ENCODE data around the gene ZNF768.
"Not testable (repeated sequence)": the region's sequence is repeated elsewhere in the genome, so short reads cannot be mapped to it uniquely, and the experiment has no call there.

The ZNF768 gene

DNA sequence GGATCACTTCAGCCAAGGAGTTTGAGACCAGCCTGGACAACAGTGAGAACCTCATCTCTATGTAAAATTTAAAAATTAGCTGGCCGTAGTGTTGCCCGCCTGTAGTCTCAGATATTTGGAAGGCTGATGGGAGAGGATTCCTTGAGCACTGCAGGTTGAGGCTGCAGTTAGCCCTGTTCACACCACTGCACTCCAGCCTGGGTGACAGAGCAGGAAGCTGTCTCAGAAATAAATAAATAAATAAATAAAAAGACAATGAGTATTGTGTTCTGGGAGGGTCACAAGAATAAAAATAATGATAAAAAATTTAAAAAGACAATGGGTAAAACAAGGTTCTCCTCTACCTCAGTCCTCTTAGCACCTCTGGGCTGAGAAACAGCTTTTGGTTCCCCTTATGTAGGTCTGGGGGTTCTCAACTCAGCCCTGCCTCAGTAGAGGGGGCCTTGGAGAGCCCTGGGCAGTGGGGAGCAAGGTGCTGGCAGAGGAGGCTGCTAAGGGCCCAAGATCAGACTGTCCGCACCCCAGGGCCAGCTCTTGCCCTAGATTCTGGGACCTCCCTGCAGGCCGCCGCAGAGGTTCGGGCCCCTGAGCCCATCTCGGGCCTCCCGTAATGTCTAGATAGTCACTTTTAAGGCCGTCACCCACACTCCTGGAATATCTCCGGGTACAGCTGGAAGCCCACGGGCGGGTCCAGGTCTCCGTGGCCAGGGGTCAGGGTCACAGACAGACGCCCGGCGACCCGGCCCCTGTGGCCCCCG, 28.4 kb upstream of the ZNF768 start:
- DNase-seq (ENCODE audit: insufficient read length) (no peak), FAIRE-seq (no peak)
- TF ChIP-seq POLR2AphosphoS5 (IDR thresholded peaks at IDR 0.05; ENCODE audit: low read depth, low read length) (no peak), POLR2A (IDR thresholded peaks at IDR 0.05; ENCODE audit: low read depth, low read length) (no peak), TAF1 (IDR thresholded peaks at IDR 0.05; ENCODE audit: borderline replicate concordance, low read depth, low read length) (no peak)

DNA sequence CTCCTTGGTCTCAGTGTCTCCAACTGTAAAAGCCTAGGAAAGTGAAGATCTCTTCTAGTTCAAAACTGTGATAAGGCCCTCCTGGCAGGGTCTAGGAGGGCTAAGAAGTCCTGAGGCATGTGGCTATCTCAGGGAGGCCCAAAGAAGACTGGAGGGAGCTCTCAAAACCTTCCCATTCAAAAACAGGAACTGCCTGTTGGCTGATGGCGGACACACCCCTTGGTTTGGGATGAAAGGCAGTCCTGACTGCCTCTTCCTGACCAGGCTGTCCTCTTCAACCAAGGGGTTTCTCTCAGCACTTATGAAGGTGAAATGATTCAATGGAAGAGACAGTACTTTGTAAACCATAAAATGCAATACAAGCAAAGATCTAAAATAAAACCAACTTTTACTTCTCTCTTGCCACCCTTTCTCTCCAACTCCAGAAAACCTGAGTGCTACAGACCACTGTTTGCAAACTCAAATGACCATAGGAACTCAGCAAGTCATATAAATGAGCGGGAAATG, 27.1 kb upstream of the ZNF768 start:
- TF ChIP-seq POLR2A (IDR thresholded peaks at IDR 0.05; ENCODE audit: low read depth, low read length) (no peak), TAF1 (IDR thresholded peaks at IDR 0.05; ENCODE audit: borderline replicate concordance, low read depth, low read length) (no peak), POLR2AphosphoS5 (IDR thresholded peaks at IDR 0.05; ENCODE audit: low read depth, low read length) (no peak)
- DNase-seq (ENCODE audit: insufficient read length) (no peak), FAIRE-seq (no peak)

DNA sequence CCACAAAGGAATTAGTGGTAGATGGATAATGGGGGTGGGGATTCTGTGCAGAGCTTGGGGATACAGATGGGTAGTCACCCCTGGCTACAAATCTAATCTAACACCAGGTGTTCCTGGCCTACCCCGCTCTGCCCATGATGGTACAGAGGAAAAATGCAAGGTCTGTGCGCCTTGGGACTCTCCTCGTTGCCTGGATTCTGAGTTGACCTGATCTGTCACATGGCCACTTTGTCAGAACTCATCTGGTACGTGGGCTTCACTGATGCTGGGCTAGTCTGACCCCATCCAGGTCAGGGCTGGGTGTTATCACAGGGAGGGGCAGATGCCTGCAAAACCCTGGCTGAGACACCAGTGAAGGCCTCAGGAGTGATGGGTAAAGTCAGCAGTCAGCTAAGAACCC, 26.6 kb upstream of the ZNF768 start:
- TF ChIP-seq POLR2A (IDR thresholded peaks at IDR 0.05; ENCODE audit: low read depth, low read length): no peak
- TF ChIP-seq POLR2AphosphoS5 (IDR thresholded peaks at IDR 0.05; ENCODE audit: low read depth, low read length): no peak
- no peak for TF ChIP-seq TAF1 (IDR thresholded peaks at IDR 0.05; ENCODE audit: borderline replicate concordance, low read depth, low read length)
- no peak for FAIRE-seq

DNA sequence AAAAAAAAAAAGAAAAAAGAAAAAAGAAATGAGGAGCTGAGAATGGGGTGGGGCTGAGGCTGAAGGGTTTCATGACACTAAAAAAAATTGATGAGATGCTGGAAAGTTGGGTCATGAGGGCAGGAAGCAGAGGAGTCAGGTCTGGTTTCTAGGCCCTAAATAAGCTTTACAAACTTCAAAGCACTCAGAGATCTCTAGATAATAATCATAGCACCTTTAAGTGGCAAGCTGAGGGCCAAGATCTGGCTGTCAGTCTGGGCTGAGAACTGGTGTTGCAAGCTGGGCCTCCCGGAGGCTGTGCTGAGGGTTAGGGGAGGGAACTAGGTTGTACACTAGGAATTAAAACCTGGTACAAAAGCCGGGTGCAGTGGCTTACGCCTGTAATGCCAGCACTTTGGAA, 25.4 kb upstream of the ZNF768 start:
- no peak for FAIRE-seq
- no peak for TF ChIP-seq POLR2A (IDR thresholded peaks at IDR 0.05; ENCODE audit: low read depth, low read length)
- TF ChIP-seq TAF1 (IDR thresholded peaks at IDR 0.05; ENCODE audit: borderline replicate concordance, low read depth, low read length): no peak
- no peak for TF ChIP-seq POLR2AphosphoS5 (IDR thresholded peaks at IDR 0.05; ENCODE audit: low read depth, low read length)
- DNase-seq (ENCODE audit: insufficient read length): no peak

More for the DNA sequence above, 26.6 kb upstream of the ZNF768 start:
- no peak for DNase-seq (ENCODE audit: insufficient read length)

DNA sequence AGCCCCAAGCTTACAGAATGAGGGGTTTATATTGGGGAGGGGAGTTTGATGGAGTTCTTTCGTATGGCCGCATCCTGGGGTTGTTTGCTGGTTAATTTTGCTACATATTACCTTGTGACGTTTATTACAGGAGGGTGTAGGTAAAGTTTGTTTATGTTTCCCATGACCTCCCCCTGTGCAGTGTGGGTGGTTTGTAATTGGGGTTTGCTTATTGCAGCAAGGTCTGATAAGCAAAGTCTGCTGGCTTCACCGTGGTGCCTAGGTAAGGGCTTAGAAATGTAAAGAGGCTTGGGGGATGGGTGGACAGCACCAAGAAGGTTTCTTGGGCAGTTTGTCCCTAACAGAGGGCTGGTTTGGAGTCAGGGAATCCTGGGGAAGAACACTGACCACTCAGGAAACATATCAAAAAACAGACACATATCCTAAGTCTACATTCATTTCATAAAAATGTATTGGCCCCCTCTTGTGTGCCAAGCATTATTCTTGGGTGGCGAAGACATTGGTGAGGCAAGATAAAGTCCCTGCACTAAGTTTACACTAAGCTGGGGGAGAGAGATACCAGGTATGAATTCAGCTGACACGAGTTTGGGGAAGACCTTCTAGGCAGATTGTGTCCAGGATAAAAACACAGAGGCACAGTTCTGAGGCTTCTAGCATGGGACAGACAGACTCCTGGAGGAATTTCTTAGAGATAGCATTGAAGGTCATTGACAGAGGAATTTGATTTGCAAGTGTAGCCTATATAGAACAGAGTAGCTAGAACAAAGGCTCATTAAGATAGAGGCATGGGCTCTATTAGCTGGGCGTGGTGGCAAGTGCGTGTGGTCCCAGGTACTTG, 22.3 kb upstream of the ZNF768 start:
- DNase-seq (ENCODE audit: insufficient read length) (no peak), FAIRE-seq (no peak)
- TF ChIP-seq POLR2A (IDR thresholded peaks at IDR 0.05; ENCODE audit: low read depth, low read length) (no peak), TAF1 (IDR thresholded peaks at IDR 0.05; ENCODE audit: borderline replicate concordance, low read depth, low read length) (no peak), POLR2AphosphoS5 (IDR thresholded peaks at IDR 0.05; ENCODE audit: low read depth, low read length) (no peak)

DNA sequence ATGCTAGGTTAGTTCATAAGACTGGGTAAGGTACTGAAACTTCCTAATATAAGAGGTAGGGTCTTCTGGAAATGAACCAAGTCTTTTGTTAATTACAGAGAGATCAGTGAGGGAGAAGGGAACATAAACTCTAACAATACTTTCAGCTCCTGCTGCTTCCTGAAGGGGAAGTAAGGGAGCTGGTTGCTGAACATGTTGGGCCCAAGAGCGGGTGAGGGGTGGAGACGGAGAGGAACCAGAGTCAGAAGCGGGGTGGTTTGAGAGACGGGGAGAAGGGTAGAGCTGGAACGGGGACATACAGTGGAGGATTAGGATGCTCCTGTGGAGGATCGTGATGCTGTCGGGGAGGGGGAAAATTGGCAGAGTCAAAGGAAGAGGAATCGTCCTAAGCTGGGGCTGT, 19.7 kb upstream of the ZNF768 start:
- FAIRE-seq (no peak), DNase-seq (ENCODE audit: insufficient read length) (no peak)
- TF ChIP-seq POLR2AphosphoS5 (IDR thresholded peaks at IDR 0.05; ENCODE audit: low read depth, low read length) (no peak), POLR2A (IDR thresholded peaks at IDR 0.05; ENCODE audit: low read depth, low read length) (no peak), TAF1 (IDR thresholded peaks at IDR 0.05; ENCODE audit: borderline replicate concordance, low read depth, low read length) (no peak)

DNA sequence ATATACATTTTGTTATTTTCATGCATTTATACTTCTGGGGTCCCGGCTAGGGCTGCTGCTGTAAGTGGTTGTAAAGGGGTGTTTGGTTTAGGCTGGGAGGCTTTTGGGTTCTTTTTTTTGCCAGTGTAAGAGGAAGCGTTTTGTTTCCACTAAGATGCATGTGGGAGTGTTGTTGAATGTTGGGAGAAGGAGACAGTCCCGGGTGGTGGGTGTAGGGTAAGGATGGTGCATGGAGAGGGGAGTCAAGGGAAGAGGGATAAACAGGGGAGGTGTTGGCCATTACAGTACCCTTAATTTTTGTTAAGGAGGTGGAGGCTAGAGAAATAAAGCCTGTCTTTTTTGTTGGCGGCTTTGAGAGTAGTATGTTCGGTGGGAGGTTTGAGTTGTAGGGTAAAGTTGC, 16.7 kb upstream of the ZNF768 start:
- TF ChIP-seq TAF1 (IDR thresholded peaks at IDR 0.05; ENCODE audit: borderline replicate concordance, low read depth, low read length): no peak
- no peak for TF ChIP-seq POLR2AphosphoS5 (IDR thresholded peaks at IDR 0.05; ENCODE audit: low read depth, low read length)
- DNase-seq (ENCODE audit: insufficient read length) (no peak), FAIRE-seq (no peak)

DNA sequence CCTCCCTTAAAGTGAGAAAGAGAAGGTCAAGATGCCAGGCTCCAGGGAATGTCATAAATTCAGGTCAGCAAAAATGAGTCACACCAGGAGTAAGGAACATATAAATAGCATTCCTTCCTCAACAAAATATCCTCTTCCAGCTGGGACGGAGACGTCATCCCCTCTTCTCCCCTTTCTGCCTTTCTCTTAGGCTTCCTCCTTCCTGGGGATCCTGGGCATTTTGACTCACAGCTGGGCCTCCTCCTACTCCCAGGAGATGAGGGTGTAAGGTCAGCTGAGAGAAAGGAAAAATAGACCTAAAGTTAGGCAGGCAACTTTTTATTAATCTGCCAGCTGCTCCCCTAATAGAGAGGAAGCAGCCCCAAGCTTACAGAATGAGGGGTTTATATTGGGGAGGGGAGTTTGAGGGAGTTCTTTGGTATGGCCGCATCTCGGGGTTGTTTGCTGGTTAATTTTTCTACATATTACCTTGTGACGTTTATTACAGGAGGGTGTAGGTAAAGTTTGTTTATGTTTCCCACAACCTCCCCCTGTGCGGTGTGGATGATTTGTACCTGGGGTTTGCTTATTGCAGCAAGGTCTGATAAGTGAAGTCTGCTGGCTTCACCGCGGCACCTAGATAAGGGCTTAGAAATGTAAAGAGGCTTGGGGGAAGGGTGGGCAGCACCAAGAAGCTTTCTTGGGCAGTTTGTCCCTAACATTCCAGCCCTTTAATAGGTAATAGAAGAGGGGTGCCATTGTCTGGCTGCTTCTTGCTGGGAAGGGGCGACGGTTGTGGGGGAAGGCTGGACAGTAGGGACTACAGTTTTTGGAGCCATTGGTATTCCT, 15.3 kb upstream of the ZNF768 start:
- no peak for DNase-seq (ENCODE audit: insufficient read length)
- TF ChIP-seq TAF1 (IDR thresholded peaks at IDR 0.05; ENCODE audit: borderline replicate concordance, low read depth, low read length) (no peak), POLR2A (IDR thresholded peaks at IDR 0.05; ENCODE audit: low read depth, low read length) (no peak)
- no peak for FAIRE-seq

DNA sequence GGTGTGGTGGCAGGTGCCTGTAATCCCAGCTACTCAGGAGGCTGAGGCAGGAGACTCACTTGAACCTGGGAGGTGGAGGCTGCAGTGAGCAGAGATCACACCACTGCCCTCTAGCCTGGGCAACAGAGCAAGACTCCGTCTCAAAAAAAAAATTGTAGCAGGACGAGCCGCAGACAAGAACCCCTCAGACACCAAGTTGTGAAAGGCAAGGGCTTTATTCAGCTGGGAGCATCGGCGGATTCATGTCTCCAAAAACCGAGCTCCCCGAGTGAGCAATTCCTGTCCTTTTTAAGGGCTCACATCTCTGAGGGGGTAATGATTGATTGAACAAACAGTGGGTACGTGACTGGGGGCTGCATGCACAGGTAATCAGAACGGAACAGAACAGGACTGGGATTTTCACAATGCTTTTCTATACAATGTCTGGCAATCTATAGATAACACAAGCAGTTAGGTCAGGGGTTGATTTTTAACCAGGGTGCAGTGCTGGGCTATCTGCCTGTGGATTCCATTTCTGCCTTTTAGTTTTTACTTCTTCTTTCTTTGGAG, 14.6 kb upstream of the ZNF768 start:
- not testable (repeated sequence) for DNase-seq (ENCODE audit: insufficient read length)

DNA sequence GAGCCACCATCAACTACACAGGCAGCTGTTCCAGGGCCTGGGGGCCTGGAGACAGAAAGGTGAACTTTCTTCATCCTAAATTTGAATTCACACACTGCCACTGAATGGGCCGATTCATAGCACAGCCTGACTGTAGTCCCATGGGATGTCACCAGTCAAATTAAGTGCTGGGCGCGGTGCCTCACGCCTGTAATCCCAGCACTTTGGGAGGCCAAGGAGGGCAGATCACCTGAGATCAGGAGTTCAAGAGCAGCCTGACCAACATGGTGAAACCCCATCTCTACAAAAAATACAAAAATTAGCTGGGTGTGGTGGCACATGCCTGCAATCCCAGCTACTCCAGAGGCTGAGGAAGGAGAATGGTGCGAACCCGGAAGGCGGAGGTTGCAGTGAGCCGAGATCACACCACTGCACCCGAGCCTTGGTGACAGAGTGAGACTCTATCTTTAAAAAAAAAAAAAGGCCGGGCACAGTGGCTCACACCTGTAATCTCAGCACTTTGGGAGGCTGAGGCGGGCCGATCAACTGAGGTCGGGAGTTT, 13.7 kb upstream of the ZNF768 start:
- DNase-seq (ENCODE audit: insufficient read length); FAIRE-seq: not testable (repeated sequence)

More for the DNA sequence above, 14.6 kb upstream of the ZNF768 start:
- not testable (repeated sequence) for FAIRE-seq

All from GM12892 (cell line).